Parathyroid adenoma (tissue), 2 donors: ENCODE measurements around the gene PHF8.

Experiments
- H2AFZ ChIP-seq: fragments of 300-600 bp; sonication (generic); one replicate; pipeline ENCODE4 v1.7.0; 2017; ENCODE audit warnings: antibody characterized with exemption, mild to moderate bottlenecking
- H3K27ac ChIP-seq: fragments of 300-600 bp; sonication (generic); one replicate; pipeline ENCODE4 v1.7.0; 2017
- H3K27me3 ChIP-seq: fragments of 300-600 bp; sonication (generic); one replicate; pipeline ENCODE4 v1.7.0; 2017; ENCODE audit warnings: low read length; ENCODE audit not compliant: control insufficient read depth, insufficient read depth
- H3K36me3 ChIP-seq: fragments of 300-600 bp; sonication (generic); one replicate; pipeline ENCODE4 v1.7.0; 2017; ENCODE audit warnings: low read length; ENCODE audit not compliant: control insufficient read depth, insufficient read depth
- H3K4me1 ChIP-seq: fragments of 300-600 bp; sonication (generic); one replicate; pipeline ENCODE4 v1.7.0; 2017; ENCODE audit warnings: control low read depth
- H3K4me2 ChIP-seq: fragments of 300-600 bp; sonication (generic); one replicate; pipeline ENCODE4 v1.7.0; 2017; ENCODE audit warnings: low read length
- H3K4me3 ChIP-seq: fragments of 300-600 bp; sonication (generic); one replicate; pipeline ENCODE4 v1.7.0; 2017; ENCODE audit warnings: low read depth, low read length
- H3K79me2 ChIP-seq: fragments of 300-600 bp; sonication (generic); one replicate; pipeline ENCODE4 v1.7.0; 2017; ENCODE audit warnings: control low read depth
- H3K9ac ChIP-seq: fragments of 300-600 bp; sonication (generic); one replicate; pipeline ENCODE4 v1.7.0; 2017; ENCODE audit warnings: mild to moderate bottlenecking
- H3K9me3 ChIP-seq: fragments of 300-600 bp; sonication (generic); one replicate; pipeline ENCODE4 v1.7.0; 2017; ENCODE audit warnings: low read length; ENCODE audit not compliant: control insufficient read depth
- TF ChIP-seq, protein P1 (sequence below): fragments of 300-600 bp; sonication (generic); IDR thresholded peaks from one replicate; pipeline ENCODE4 v1.7.0; 2017; ENCODE audit warnings: antibody characterized with exemption, mild to moderate bottlenecking
- donor health status: primary hyperparathyroidism.

PHF8 gene

DNA sequence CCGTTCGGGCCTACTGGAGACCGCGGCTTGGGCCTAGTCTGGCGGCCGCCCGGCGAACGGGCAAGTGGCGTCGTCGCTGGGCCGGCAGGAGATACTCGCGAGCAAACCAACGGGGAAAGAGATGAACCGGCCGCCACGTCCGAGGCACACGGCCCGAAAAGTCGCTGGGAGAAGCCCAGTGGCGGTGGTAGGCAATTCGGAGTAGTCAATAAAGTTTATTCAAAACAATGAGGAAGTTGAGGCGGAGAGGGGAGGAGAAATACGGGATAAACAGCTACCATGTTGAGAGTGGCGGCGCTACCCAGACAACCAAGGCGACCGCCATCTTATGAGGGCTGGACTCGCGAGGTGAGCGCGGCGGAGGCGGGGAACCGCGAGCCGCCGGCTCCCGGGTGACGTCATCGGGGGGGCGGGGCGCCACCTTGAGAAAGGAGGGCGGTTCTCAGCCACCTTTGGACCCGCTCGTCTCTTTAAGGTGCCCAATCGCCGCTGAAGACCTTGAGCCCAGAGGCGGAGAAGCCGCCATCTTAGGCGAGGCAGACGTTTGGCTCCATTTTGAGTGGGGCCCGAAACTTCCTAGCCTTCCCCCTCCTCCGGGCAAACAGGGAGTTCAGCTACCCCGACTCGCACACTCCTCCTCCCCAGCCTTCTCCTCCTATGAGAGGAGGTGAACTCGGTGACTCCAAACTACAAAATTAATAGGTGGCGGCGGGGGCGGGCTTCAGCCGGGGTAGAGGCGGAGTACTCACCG is at the start of gene PHF8:
Gene PHF8, minus strand, starts transcription at position 348 of the 751 bp plus-strand sequence. CDS start 1,745 bp downstream, outside the sequence.
- H3K9ac ChIP-seq: peak within 1 kb of the TSS; percentile 61
- TF ChIP-seq, protein P1, sequence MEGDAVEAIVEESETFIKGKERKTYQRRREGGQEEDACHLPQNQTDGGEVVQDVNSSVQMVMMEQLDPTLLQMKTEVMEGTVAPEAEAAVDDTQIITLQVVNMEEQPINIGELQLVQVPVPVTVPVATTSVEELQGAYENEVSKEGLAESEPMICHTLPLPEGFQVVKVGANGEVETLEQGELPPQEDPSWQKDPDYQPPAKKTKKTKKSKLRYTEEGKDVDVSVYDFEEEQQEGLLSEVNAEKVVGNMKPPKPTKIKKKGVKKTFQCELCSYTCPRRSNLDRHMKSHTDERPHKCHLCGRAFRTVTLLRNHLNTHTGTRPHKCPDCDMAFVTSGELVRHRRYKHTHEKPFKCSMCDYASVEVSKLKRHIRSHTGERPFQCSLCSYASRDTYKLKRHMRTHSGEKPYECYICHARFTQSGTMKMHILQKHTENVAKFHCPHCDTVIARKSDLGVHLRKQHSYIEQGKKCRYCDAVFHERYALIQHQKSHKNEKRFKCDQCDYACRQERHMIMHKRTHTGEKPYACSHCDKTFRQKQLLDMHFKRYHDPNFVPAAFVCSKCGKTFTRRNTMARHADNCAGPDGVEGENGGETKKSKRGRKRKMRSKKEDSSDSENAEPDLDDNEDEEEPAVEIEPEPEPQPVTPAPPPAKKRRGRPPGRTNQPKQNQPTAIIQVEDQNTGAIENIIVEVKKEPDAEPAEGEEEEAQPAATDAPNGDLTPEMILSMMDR: no peak
- H3K4me2 ChIP-seq: peak within 1 kb of the TSS; percentile 75
- peak within 1 kb of the TSS; percentile 96 for H3K27ac ChIP-seq
- H3K4me3 ChIP-seq: peak within 1 kb of the TSS; percentile 80
- H3K4me1 ChIP-seq: no peaks in the 10 kb centered on the region
- H3K36me3 ChIP-seq: no peaks in the 10 kb centered on the region
- peak within 1 kb of the TSS; percentile 91 for H2AFZ ChIP-seq
- no peaks in the 10 kb centered on the region for H3K27me3 ChIP-seq
- H3K9me3 ChIP-seq: no peaks in the 10 kb centered on the region
- H3K79me2 ChIP-seq: no peaks in the 10 kb centered on the region

DNA sequence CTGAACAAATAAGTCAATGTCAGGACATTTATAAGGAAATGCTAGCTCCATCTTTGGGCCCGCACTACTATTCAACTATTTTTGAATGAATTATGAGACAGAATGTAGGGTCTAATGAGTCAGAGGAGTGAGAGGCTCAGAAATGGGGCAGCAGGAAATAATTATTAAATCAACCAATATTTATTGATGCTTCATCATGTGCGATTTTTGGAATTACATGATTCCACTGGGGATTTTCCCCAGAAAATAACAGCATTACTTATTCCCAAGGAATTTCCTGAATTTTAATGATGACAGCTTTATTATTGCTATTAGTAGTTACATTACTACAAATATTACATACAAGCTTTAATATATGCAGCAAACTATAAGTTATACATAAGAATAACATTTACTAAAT is 49.3 kb upstream of the PHF8 start:
- Histone ChIP-seq H3K4me1 (no peaks in the 10 kb centered on the region), H3K27me3 (no peaks in the 10 kb centered on the region), H3K9me3 (no peaks in the 10 kb centered on the region), H2AFZ (no peak overlapping the region), H3K4me3 (no peak overlapping the region), H3K79me2 (no peaks in the 10 kb centered on the region), H3K36me3 (no peaks in the 10 kb centered on the region), H3K27ac (no peak overlapping the region), H3K4me2 (no peak overlapping the region), H3K9ac (no peak overlapping the region)
- TF ChIP-seq, protein P1: no peak

DNA sequence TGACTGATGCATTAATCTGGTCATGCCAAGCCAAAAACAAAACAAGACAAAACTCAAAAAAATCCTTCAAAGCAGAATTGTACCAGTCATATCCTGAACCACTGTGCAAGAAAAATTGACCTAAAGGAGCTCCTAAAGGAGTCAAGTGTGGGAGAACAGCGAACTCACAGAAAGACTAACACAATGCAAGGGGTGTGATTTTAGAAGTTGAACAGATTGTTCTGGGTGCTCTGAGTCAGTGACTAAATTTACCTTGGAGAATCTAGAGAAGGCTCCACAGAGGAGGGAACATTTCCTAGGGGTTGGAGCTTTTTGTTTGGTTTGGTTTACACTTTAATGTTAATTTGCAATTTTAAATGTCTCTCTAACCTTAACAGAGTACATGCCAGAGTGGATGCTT is 48.9 kb upstream of the PHF8 start:
- Histone ChIP-seq H3K27ac (no peak overlapping the region), H3K79me2 (no peaks in the 10 kb centered on the region), H3K9me3 (no peaks in the 10 kb centered on the region), H3K9ac (no peak overlapping the region), H2AFZ (no peak overlapping the region), H3K4me3 (no peak overlapping the region), H3K4me2 (no peak overlapping the region), H3K36me3 (no peaks in the 10 kb centered on the region), H3K4me1 (no peaks in the 10 kb centered on the region), H3K27me3 (no peaks in the 10 kb centered on the region)
- TF ChIP-seq, protein P1: no peak

DNA sequence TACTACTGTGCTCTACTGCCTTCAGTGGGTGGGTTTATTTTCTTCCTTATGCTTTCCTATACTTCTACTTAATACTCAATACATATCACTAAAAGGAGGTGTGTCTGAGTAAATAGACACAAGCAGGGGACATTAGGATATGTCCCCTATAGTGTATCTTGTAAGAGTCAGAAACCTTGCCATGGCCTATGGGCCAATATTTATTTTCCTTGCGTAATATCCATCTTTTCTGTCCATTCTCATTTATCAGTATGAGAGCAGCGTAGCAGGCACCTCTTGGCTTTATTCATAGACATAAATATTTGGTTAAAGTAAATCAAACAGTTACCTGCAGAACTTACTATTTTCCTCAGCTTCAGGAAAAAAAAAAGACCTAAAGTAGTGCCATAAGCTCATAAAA is 46.6 kb upstream of the PHF8 start:
- TF ChIP-seq, protein P1: no peak

DNA sequence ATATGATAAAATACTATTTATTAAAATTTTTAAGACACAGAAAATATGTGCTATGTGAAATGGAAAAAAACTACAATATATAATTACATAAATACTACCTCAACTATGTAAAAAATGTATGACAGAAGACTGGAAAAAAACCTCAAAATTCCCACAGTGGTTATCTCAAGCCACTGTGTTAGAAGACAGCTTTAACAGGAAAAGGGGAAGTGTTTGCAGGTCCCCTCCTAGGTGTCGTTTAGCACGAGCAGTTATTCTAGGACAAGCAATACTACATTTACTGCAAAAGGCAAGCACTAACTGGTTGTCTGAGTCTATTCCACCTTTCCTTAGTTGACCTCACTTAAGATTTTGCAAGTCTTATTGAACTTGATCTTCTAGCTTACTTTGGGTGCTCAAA is 44.9 kb upstream of the PHF8 start:
- H3K4me3 ChIP-seq: no peak overlapping the region
- no peaks in the 10 kb centered on the region for H3K27me3 ChIP-seq
- H3K36me3 ChIP-seq: no peaks in the 10 kb centered on the region
- no peak overlapping the region for H3K4me2 ChIP-seq
- no peaks in the 10 kb centered on the region for H3K4me1 ChIP-seq
- TF ChIP-seq, protein P1: no peak
- H3K27ac ChIP-seq: no peak overlapping the region
- no peaks in the 10 kb centered on the region for H3K9me3 ChIP-seq
- H3K9ac ChIP-seq: no peak overlapping the region
- no peak overlapping the region for H2AFZ ChIP-seq
- H3K79me2 ChIP-seq: no peaks in the 10 kb centered on the region

More for the DNA sequence above, 46.6 kb upstream of the PHF8 start:
- Histone ChIP-seq H2AFZ (no peak overlapping the region), H3K79me2 (no peaks in the 10 kb centered on the region), H3K27me3 (no peaks in the 10 kb centered on the region), H3K9me3 (no peaks in the 10 kb centered on the region), H3K27ac (no peak overlapping the region), H3K4me1 (no peaks in the 10 kb centered on the region), H3K4me2 (no peak overlapping the region), H3K36me3 (no peaks in the 10 kb centered on the region), H3K9ac (no peak overlapping the region), H3K4me3 (no peak overlapping the region)
